GM12878 (cell line): ENCODE data around the gene RELL2. TPM values are rescaled to one million over a fixed set of nuclear protein-coding genes. Genes with fewer than 3 reads are reported as not detected.
A peak's percentile ranks its signal among the peaks of the same experiment; 100 is the strongest.

ENCODE experiments used
- ATAC-seq: fragments of 200-7000 bp; cut with Tn5 transposase; 3 replicates; pipeline ENCODE4 v1.9.1; 2020; ENCODE audit warnings: mild to moderate bottlenecking, moderate library complexity
- BruUV-seq: library from RNA; stranded (reverse); fragments of 400-500 nt; replicated peaks from 2 replicates; lab custom pipeline; 2021; lab: Mats Ljungman, UMichigan
- CTCF ChIA-PET: fragments of 300-600 bp; sonication (Branson Sonifier 250); formaldehyde crosslinking; extraction: SDS; loops from one replicate; lab custom pipeline; 2021; ENCODE audit warnings: inconsistent platforms; lab: Yijun Ruan, JAX
- POLR2A ChIA-PET: fragments of 350-600 bp; formaldehyde crosslinking; extraction: SDS; loops from one replicate; lab custom pipeline; 2021; ENCODE audit warnings: inconsistent platforms; lab: Charles Lee
- RAD21 ChIA-PET: fragments of 300-600 bp; sonication (Branson Sonifier 250); formaldehyde crosslinking; loops from one replicate; lab custom pipeline; 2023; ENCODE audit warnings: antibody characterized with exemption; ENCODE audit not compliant: unreplicated experiment; lab: Charles Lee
- SMC1A ChIA-PET: fragments of 300-600 bp; sonication (Branson Sonifier 250); formaldehyde crosslinking; loops from one replicate; lab custom pipeline; 2023; ENCODE audit not compliant: unreplicated experiment, uncharacterized antibody; lab: Charles Lee
- DNase-seq: peaks from one replicate; pipeline ENCODE4 v3.0.0-alpha.2; 2011; ENCODE audit warnings: low read depth, low spot score
- FAIRE-seq: peaks from 3 replicates; lab custom pipeline; 2011; peaks lifted over from hg19 to GRCh38; lab: Jason Lieb, UNC
- H2AFZ ChIP-seq: 2 replicates; pipeline ENCODE4 v1.6.0; 2011; ENCODE audit warnings: low read depth, low read length, control low read depth; ENCODE audit not compliant: control insufficient read depth
- H3K27ac ChIP-seq: 2 replicates; pipeline ENCODE4 v1.5.1; 2011; ENCODE audit warnings: control low read depth; ENCODE audit not compliant: control insufficient read depth, insufficient read depth
- H3K27me3 ChIP-seq, 2 experiments: replicated peaks in 1 of 2; 2 replicates each; pipeline versions ENCODE4 v1.6.0 to v1.6.1; 2011; ENCODE audit warnings: low read length in 1 of 2; ENCODE audit not compliant: control insufficient read depth in 2 of 2, insufficient read depth in 2 of 2
- H3K36me3 ChIP-seq, 2 experiments: 2 replicates each; pipeline ENCODE4 v1.5.1; 2011; ENCODE audit warnings: low read length in 1 of 2; ENCODE audit not compliant: control insufficient read depth in 2 of 2, insufficient read depth in 2 of 2
- H3K4me1 ChIP-seq: 2 replicates; pipeline ENCODE4 v1.6.1; 2011; ENCODE audit warnings: mild to moderate bottlenecking, low read length, moderate library complexity, mixed read lengths; ENCODE audit not compliant: control insufficient read depth, insufficient read depth
- H3K4me2 ChIP-seq: 2 replicates; pipeline ENCODE4 v1.6.0; 2011; ENCODE audit warnings: control low read depth; ENCODE audit not compliant: control insufficient read depth, insufficient read depth
- H3K4me3 ChIP-seq: fragments of 200-600 bp; sonication (generic); 2 replicates; pipeline ENCODE4 v1.5.1; 2016
- H3K79me2 ChIP-seq: 2 replicates; pipeline ENCODE4 v1.6.0; 2011; ENCODE audit warnings: low read length; ENCODE audit not compliant: control insufficient read depth, insufficient read depth
- H3K9ac ChIP-seq: 2 replicates; pipeline ENCODE4 v1.8.0; 2011; ENCODE audit warnings: low read length, control low read depth, mixed read lengths; ENCODE audit not compliant: control insufficient read depth, insufficient read depth
- H3K9me3 ChIP-seq: replicated peaks from 3 replicates; pipeline ENCODE4 v1.5.1; 2011; ENCODE audit warnings: mild to moderate bottlenecking, low read length; ENCODE audit not compliant: control insufficient read depth, insufficient read depth
- H4K20me1 ChIP-seq: 2 replicates; pipeline ENCODE4 v1.6.0; 2011; ENCODE audit not compliant: control insufficient read depth, insufficient read depth
- ETV6 ChIP-seq, 2 experiments: fragments of 450-650 bp in 1 of 2; IDR thresholded peaks in 1 of 2; conservative IDR thresholded peaks in 1 of 2; 2 replicates each; pipeline ENCODE4 v1.6.1; 2014; ENCODE audit warnings: antibody characterized with exemption in 1 of 2, borderline replicate concordance in 1 of 2, low read depth in 1 of 2, mild to moderate bottlenecking in 1 of 2, moderate library complexity in 1 of 2
- MYC ChIP-seq: IDR thresholded peaks from 2 replicates; pipeline ENCODE4 v1.6.1; 2011; ENCODE audit warnings: mild to moderate bottlenecking, low read length, moderate library complexity, inconsistent platforms; ENCODE audit not compliant: insufficient read depth, insufficient replicate concordance, insufficient read length, severe bottlenecking
- NRF1 ChIP-seq: conservative IDR thresholded peaks from 2 replicates; pipeline ENCODE4 v1.6.1; 2011; ENCODE audit warnings: mild to moderate bottlenecking, low read depth, low read length, improper control_type of control experiment
- RELB ChIP-seq: fragments of 450-650 bp; IDR thresholded peaks from 2 replicates; pipeline ENCODE4 v1.6.1; 2017; ENCODE audit warnings: low read depth, mild to moderate bottlenecking, moderate library complexity
- SPI1 ChIP-seq: IDR thresholded peaks from 2 replicates; pipeline ENCODE4 v1.6.1; 2011; ENCODE audit warnings: low read depth, mild to moderate bottlenecking, low read length, moderate library complexity, borderline replicate concordance; ENCODE audit not compliant: insufficient read depth
- ZNF622 ChIP-seq: fragments of 450-650 bp; IDR thresholded peaks from 2 replicates; pipeline ENCODE4 v1.6.1; 2017; ENCODE audit warnings: mild to moderate bottlenecking, inconsistent platforms
- in situ Hi-C: fragments of 300-500 bp; cut with MboI; formaldehyde crosslinking; loops from 9 replicates; pipeline ENCODE4 v1.14.3; 2018; ENCODE audit warnings: mixed read lengths
- intact Hi-C: fragments of 100-400 bp; cut with micrococcal nuclease; formaldehyde crosslinking; loops from one replicate; pipeline ENCODE4 v1.14.2; 2022; ENCODE audit not compliant: unreplicated experiment
- polyA plus RNA-seq, 11 experiments: library from polyadenylated mRNA; depleted of rRNA in 4 of 11; unstranded in 6 of 11; stranded (reverse) in 5 of 11; fragments of >200 nt; fragmentation: Nextera tagmentation in 4 of 11; fragmentation: Illumina TruSeq in 1 of 11; extraction: Ambion mirVana in 4 of 11; extraction: Trizol in 1 of 11; gene quantifications; 1 replicate in 1 of 11; 2 replicates in 10 of 11; pipeline versions ENCODE4 v1.2.1 to v1.2.3, GENCODE V29; 2011 to 2016; ENCODE audit warnings: inconsistent platforms in 2 of 11, missing spikeins in 2 of 11, low read depth in 1 of 11
- total RNA-seq, 4 experiments: library from RNA; depleted of rRNA in 3 of 4; stranded (reverse); fragments of >200 nt in 3 of 4; fragmentation: Illumina TruSeq in 1 of 4; extraction: Trizol in 1 of 4; gene quantifications; 2 replicates each; pipeline versions ENCODE4 v1.2.1 to v1.2.3, GENCODE V29; 2013 to 2021

RELL2 gene
- total and polyA plus RNA-seq, 10 of the 15 experiments (the other 5 are each of a cell fraction or from before 2014, with no cell fraction given), result 0.23 to 21.4 (median 7.1) TPM

- intact Hi-C loops, result loop anchor here (10.0 kb wide), 1 partner anchor 899 kb away; no protein-coding TSS in a partner anchor
- H2AFZ ChIP-seq, result no peak overlapping the region
- no peaks in the 10 kb centered on the region; a peak in 1 of 4 replicates for H3K36me3 ChIP-seq
- BruUV-seq, result no TSS peak
- H3K27me3 ChIP-seq, result no peaks in the 10 kb centered on the region
- no peaks in the 10 kb centered on the region for H3K9me3 ChIP-seq
- RAD21 ChIA-PET, result interaction anchor here (0.9 to 9.9 kb wide), 2 partner anchors 11 to 20 kb away, joined by 3 to 299 read pairs; no protein-coding TSS in a partner anchor
- POLR2A ChIA-PET, result interaction anchor here (0.9 to 13.9 kb wide), 4 partner anchors 8 to 21 kb away, joined by 3 to 215 read pairs (median 7); partner anchors contain the start of genes HDAC3 and RELL2
- TF ChIP-seq MYC, result no peak
- TF ChIP-seq ETV6 (conservative IDR thresholded peaks at IDR 0.05 in 1 of 2, IDR thresholded peaks at IDR 0.05 in 1 of 2; ENCODE audit: borderline replicate concordance in 1 of 2, low read depth in 1 of 2), result no peak
- TF ChIP-seq RELB, result peak; percentile 27; the same call in 1 of the 2 replicates
- TF ChIP-seq ZNF622, result no peak
- no peak for TF ChIP-seq NRF1
- TF ChIP-seq SPI1, result no peak
- TF ChIP-seq, all 136 proteins: peak for 1
- no peak for DNase-seq
- peak overlapping the region; percentile 9; the same call in 1 of the 2 replicates for H3K27ac ChIP-seq
- H3K4me2 ChIP-seq, result peak overlapping the region; percentile 38; the same call in 1 of the 2 replicates
- ChIA-PET CTCF (interaction anchor here (1.0 to 15.5 kb wide), 7 partner anchors 8 to 46 kb away, joined by 3 to 517 read pairs (median 5); no protein-coding TSS in a partner anchor), SMC1A (interaction anchor here (1.4 to 14.0 kb wide), 5 partner anchors 8 to 20 kb away, joined by 3 to 245 read pairs (median 50); partner anchors contain the start of genes HDAC3 and RELL2)
- peak; percentile 22; the same call in 1 of the 3 replicates for ATAC-seq
- no peak overlapping the region for H3K4me3 ChIP-seq
- no peaks in the 10 kb centered on the region for H4K20me1 ChIP-seq
- H3K4me1 ChIP-seq, result peaks cover 6% of the 10 kb centered on the region
- peaks cover 92% of the 10 kb centered on the region for H3K79me2 ChIP-seq
- no peak for FAIRE-seq
- no peak overlapping the region; the same call in 1 of the 2 replicates for H3K9ac ChIP-seq
- in situ Hi-C loops, result loop anchor here (25.0 kb wide), 2 partner anchors 1201 to 1576 kb away; partner anchors contain the start of genes ANKHD1 and NRG2
Observed at GRCh38 chr5:141613344-141613743, 23.5 kb upstream of the RELL2 start.
